T-helper 2 cell treated with Interferon-gamma antibody and Interleukin-4, amounts not matched to agents 100 ng/mL and 5 ng/mL, for 36 hours (primary cell): ENCODE results near the gene PNISR. TPM values are rescaled to one million over a fixed set of nuclear protein-coding genes. Genes with fewer than 3 reads are reported as not detected.

ENCODE experiments used
- total RNA-seq: library from RNA; stranded (reverse); gene quantifications from 2 replicates; pipeline ENCODE4 v1.2.3, GENCODE V29; 2022

Gene PNISR
- total RNA-seq, 1 donor from 2014 or later, result 116 TPM

Other genes starting within 250 kb of the PNISR start
- gene FAXC, start 75.6 kb downstream of the PNISR start, total RNA-seq, result 0.23 TPM in 1 of 2 replicates, not detected in the other
- 8.3 and 9.7 TPM in 2 replicates for gene COQ3, start 31.1 kb downstream of the PNISR start, total RNA-seq
- gene USP45, start 90.1 kb upstream of the PNISR start, total RNA-seq, result 10.2 and 11.5 TPM in 2 replicates
- 38.5 and 40.4 TPM in 2 replicates for gene CCNC, start 143.4 kb upstream of the PNISR start, total RNA-seq
- gene PRDM13, start 181.5 kb upstream of the PNISR start, total RNA-seq, result not detected in 2 replicates